ENCODE results near the gene CELSR3.

CELSR3 gene

DNA sequence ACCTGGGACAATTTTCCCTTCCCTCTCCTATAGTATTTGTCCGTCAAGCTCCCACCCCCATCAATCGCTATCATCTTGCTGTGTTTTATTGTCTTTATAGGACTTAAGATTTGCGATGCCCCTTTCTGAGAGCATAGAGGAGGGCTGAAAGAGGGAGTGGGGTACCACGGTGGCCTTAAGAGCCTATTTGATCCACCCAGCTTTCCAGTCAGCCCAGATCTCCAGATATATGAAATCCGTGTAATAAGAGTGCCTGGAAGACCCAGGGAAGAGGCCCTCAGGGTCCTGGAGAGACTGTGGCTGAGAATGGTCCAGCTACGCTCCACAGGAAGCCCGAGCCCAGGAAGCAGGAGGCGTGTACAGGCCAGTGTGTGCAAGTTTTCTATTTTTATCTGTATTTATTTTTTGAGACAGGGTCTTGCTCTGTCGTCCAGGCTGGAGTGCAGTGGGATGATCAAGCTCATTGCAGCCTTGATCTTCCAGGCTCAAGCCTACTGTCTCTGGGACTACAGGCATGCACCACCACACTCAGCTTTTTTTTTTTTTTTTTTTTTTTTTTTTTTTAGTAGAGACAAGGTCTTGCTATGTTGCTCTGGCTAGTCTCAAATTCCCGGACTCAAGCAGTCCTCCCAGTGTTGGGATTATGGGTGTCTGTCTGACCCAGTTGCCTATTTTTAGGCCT is 24.0 kb upstream of the CELSR3 start:
- DNase-seq, result no peak

DNA sequence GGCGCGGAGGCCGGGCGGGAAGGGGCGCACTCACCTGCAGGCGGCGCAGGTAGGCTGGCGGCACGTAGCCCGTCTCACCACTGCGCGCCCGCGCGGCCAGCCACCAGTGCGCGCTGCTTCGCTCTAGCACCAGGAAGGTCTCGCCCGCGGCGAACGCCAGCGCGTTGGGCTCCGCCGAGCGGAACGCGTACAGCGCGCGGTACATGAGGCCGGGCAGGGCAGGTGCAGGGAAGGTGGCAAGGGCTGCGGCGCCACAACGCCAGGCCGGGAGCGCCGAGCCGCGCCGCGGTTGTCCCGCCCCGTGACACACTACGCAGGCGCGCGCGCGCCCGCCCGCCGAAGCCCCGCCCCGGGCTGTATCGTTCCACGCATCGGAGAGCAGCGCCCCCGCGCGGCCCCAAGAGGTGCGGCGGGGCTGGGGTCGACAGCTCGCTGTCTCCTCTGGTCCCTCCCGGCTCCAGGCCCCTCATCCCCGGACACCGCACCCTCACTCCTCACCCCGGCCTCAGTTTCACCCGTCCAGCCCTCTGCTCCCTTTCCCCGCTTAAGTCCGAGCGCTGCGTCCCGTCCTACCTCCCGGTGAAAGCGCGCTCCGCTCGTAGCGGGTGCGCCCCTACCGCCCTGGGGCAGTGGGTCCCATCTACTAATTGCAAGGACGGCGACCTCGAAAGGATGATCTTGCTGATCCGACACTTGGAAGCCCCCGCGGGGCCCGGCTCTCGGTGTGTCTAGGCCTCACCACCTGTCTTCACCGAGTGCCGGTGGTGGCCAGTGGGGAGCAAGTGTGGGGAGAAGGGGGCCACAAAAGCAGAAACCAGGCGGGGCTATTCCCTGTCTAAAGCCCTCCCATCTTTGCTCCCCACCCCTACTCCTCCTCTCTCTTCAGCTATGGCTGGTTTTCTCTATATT is 23.2 kb upstream of the CELSR3 start, which contains the start of gene NCKIPSD:
Gene NCKIPSD (minus strand): TSS at position 313 of the 909 bp plus-strand sequence. CDS start 108 bp downstream, at position 205.
- DNase-seq, result peak; percentile 77

DNA sequence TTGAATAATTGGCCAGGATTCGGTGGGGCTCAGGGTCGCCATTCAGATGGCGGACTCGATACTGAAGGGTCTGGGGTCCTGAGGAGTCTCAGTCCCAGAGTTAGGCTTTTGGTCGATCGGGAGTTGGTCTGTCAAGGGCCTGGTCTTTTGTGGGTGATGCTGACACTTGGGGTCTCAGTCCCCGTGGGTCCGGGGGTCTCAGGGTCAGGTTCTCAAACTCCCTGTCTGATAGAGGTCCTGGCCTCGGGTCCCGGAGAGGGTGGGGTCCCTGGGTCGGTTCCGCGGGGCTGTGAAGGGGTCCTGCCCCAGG is 22.6 kb upstream of the CELSR3 start:
- DNase-seq, result no peak

DNA sequence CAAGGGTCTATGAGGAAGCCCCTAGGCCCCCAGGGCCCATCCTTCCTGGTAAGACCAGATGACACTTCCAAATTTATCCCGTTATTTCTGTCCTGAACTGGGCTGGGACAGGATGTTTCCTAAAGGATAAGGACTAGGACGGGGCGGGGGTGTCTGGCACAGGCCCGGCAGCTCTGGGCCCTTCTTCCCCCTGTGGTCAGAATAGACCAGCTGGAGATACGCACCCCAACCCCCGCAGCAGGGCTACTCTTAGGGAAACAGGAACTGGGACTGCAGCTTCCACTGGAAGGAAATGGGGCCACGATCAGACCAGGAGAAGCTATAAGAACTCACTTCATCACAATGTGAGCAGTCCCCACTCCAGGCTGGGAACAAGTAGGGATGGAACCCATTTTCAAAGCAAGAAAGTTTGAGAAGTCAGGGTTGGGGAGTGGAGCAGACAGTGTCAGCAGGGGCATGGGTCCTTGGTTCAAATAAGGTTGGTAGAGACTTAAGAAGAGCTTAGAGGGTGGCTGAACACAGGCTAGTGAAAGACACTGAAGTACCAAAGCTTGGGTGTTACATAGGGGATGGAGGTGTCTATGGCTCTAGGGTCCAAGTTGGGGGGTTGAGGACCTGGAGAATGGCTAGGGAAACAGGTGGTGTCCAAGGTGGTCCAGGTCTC is 21.9 kb upstream of the CELSR3 start:
- no peak for DNase-seq

DNA sequence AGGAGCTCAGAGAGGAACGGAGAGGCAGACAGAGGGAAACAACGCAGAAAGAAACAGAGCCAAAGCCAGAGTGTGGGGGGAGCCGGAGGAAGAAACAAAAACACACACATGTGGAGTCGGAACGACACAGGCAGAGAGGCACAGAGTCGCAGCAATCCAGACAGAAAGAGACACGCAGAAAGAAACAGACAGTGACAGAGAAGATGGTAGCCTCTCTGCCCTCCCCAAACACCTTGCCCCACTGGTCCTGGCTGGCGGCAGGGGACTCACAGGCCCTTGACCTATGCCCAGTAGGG is 21.3 kb upstream of the CELSR3 start:
- no peak for DNase-seq

DNA sequence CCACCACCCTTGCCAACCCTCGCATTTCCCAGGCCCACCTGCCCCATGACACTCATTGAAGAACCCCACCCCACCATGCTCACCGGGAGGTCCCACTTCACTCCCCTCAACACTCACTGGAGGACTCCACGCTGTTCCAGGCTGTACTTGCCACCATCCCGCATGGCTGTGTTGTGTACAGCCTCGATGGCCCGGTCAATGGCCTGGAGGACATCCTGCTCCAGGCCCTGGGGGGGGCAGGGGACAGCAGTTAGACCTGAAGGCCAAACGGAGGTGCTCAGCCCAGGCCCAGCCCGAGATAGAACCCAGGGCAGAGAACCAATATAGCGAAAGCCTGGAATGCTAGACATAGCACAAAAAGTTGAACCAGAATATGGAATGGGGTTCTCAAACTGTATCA is 20.1 kb upstream of the CELSR3 start:
- DNase-seq, result no peak

DNA sequence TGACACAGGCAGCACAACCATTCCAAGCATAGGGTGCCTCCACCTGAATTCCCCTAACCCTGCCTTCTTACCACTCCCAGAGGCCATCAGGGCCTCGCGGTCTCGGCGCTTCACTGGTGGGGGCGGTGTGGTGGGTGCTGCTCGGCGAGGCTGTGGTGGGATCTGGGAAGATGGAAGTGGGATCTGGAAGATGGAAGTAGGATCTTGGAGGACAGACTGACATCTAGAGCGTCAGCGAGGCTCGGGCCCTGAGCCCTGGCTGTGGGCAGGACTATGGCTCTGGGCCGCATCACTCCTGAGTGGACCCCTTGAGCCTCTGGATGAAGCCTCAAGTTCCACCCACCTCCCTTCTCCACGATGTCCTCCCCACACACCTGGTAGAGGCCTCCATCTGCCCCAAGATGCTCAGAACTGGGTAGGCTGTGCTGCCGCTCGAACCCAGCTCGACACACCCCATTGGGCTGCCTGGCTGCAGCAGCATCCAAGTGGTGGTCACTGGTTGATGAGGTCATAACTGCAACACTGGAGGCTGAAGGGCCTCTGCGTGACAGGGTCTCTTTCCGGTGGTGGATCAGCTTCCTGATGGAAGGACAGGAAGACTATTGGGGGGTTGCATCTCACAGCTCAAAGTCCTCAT is 19.4 kb upstream of the CELSR3 start:
- no peak for DNase-seq

DNA sequence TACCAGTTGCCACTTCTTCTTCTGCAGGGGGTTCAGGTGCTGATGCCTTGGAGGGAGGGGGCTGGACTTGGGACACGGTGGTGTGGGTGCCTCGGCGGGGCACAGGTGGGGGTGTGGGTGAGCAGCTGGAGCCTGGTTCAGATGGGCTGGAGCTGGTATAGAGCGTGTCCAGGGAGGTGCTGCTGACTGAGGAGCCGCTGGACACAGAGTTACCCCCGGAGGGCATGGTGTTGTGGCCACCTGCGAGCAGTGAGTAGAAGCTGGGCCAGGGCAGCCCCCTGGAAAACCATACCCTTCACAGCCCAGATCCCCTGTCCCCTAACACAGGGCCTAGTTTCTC is 18.8 kb upstream of the CELSR3 start:
- no peak for DNase-seq

DNA sequence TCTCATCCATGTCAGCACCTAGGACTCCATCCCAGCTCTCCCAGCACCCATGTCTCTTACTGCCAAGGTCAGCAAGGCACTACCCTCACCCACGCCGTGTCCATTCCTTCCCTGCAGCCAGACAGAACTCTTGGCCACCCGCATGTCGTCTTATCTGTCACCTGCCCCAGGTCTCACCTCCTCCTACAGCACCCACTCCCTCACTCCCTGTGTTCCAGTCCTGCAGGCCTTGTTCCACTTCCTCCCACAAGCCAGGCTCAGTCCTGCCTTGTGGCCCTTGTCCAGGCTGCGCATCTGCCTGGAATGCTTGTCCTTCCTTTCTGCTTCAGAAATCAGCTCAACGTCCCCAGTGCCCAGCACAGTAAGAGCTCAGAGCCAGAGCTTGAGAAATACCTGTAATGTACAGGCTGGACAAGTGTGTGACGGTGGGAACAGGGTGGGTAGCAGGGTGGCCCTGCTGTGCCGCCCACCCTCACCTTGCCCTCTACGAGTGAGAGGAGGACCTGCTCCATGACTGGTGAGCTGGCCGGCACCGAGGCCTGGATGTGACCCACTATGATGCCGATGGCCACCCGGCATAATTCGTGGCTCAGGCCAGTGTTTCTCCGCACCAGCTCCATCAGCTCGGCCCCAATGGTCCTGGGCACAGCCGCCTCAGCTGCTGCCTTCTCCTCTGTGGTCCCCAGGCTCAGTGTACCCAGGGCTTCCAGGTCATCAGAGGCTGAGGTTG is 18.3 kb upstream of the CELSR3 start:
- no peak for DNase-seq

DNA sequence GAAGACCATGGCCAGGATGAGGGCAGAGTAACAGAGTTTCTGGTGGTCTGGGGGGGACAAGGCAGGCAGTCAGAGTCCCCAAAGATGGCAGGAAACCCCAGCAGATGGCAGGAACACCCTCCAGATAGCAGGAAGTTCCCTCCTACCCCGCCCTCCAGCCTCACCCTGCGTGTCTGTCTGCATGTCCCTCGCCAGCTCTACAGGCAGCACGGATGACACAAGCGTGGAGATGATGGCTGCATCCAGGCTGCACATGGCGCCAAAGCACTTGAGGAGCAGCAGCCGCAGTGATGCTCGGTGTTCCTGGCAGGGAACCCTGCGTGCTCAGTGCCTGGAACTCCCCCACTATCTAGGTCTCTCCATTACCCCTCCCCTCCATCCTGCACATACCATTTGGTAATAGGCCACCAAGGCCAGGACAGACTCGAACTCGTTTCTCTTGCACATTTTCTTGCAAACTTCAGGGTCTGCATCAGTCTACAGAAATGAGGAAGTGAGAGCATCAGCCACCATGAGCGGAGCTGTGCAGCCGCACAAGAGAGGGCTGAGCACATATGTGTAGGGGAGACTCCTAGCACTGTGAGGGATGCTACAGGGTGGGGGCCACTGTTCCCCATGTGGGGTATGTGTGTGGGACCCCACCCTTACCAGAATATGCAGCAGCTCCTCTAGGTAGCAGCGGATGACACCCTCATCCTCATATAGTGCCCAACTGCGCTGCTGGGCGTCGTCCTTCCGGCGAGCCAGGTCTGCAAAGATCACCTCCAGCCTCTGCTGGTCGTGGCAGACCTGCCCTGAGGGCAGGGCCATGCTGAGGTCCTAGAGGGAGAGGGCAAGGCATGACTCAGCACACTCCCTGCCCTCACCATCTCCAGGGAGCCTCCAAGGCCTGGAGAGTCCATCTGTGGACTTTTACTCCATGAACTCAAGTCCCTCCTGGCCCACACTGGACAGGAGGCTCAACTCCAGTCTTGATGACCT is 17.0 kb upstream of the CELSR3 start:
- DNase-seq, result no peak

DNA sequence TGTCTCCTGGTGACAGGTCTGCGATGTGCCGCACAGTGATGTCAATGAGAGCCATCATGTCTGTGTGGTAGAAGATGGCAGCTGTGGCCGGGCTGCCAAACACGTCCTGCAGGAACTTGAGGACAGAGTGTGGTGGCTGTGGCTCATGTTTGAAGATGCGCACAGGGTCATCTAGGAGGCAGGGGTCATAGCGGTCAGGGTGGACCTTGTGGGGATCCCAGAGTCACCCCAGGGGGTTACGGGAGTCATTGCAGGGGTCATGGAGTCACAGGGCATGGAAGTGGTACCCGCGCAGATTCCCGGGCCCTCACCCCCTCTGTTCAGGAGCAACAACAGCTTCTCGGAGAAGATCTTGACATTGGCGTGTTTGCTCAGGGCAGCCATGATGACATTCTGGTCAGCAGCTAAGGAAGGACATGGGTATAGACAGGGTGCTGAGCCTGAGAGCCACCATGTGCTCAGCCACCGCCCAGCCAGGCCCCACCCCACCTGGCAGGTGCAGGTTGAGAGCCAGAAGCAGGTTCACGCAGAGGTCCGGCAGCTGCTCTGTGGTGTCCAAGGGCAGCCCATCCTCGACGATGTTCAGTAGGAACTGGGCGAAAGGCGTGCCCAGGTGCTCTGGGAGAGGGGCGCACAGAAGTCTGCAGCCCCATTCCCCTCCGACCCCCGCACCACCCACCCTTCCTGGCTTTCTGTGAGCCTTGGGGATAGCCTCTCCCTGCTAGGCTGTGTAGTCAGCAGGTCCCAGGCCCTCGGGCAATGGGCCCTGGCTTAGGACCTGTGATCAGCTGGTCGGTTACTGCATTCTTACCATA is 16.1 kb upstream of the CELSR3 start:
- no peak for DNase-seq

DNA sequence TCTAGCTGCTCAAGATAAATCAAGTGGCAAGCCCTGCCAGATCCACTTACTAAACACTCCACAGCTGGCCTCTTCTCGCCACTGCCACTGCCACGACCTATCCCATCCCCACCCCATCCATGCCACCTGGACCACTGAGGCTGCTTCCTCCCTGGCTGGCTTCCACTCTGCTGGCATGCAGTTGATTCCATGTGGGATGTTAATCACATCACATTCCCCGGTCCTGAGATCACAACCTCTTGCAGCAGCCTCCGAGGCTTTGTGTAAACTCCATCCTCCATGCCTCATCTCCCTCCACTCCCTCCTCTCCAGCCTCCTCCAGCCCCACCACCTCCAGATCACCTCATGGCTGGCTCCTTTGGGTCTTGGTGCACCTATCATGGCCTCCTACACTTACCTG is 15.4 kb upstream of the CELSR3 start:
- DNase-seq, result no peak

DNA sequence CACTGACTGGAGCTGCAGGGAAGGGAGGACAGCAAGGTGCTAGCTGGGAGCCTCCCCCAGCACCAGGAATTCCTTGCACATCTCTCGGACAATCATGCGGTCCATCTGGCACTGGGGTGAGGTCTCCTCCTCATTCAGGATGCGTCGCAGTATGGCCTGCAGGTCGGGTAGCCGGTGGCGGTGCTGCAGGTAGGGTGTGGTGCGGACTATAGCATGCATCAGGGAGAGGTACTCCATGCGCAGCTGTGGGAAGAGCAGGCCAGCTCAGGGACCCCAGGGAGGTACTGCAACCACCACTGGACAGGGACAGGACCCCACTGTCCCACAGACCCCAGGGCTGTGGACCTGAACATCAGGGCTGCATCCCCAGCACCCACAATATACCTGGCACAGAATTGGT is 11.8 kb upstream of the CELSR3 start:
- no peak for DNase-seq

DNA sequence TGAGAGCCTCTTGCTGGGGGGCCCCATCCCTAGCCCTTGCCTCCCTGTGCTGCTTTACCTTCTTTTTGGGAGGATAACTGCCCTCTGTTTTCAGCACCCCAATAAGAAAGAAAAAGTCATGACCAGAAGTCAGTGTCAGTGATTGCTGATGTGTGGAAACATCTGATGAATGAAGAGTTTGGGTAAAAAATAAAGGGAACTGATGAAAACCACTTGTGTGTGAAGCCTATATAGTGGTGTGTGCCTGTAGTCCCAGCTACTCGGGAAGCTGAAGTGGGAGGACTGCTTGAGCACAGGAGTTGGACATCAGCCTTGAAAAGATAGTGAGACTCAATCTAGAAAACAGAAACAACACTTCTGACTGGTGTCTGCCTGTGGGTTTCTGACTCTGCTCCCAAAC is 9.8 kb upstream of the CELSR3 start:
- DNase-seq, result no peak

DNA sequence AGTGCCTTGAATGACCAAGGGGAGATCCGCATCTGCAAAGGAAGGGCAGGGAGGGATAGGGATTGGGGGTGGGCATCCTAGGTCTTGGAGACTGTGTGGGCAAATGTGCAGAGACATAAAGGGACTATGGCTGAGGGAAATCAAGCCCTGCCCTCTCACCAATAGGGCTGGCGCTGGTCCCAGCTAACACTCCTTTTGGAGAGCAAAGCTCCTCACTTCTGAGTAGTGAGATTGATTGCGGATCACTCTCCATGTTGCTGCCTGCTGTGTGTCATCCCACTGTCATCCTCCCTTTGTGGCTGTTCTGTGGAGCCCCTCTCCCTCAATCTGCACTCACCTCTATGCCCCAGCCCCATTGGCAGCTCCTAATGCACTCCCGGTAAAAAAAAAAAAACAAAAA is 2.2 kb upstream of the CELSR3 start:
- DNase-seq, result no peak

DNA sequence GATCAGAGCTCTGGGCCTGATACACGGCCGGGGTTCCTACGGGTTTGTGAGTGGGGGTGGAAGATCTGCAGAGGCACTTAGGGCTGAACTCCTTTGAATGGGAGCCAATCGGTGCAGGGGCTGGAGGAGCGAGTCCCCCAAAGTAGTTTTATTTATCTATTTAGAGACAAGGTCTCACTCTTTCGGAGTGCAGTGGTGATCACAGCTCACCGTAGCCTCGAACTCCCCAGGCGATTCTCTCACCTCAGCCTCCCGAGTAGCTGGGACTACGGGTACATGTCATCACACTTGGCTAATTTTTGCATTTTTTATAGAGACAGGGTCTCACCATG is 1.6 kb upstream of the CELSR3 start:
- no peak for DNase-seq

DNA sequence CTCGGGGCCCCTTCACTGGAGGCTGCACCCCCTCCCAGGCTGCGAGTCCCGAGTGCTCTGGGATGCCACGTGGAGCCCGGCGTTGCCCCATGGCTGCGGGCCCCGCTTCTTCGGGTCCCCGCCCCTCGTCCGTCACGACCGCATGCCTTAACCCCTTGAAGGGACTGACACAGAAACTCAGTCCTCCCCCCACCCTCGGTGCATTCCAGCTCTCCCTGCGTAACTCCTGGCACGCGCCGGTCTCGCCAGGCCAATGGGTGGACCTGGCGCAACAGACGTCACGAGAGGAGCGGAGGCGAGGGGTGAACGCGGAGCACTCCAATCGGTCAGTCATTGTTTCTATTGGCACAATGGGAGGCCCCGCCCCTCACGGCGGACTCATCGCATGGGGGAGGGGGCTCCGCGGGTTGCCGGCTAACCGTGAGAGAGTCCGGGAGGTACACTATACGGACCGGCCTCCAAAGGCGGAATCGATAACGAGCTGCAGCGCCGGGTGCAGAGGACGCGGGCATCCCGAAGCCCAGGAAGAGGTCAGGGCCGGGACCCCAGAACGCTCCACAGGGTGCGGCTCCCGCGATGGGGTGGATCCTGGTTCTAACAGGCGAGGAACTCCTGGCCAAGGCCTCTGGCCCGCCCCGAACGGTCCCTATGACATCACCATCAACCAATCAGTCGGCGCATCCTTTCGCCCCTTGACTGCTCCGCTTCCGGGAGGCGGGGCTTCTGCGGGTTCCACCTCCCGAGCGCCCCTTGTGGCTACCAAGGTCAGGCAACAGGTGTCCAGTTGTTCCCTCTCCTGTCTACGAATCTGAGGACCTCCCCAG is 1.0 kb upstream of the CELSR3 start:
- peak; percentile 94 for DNase-seq

DNA sequence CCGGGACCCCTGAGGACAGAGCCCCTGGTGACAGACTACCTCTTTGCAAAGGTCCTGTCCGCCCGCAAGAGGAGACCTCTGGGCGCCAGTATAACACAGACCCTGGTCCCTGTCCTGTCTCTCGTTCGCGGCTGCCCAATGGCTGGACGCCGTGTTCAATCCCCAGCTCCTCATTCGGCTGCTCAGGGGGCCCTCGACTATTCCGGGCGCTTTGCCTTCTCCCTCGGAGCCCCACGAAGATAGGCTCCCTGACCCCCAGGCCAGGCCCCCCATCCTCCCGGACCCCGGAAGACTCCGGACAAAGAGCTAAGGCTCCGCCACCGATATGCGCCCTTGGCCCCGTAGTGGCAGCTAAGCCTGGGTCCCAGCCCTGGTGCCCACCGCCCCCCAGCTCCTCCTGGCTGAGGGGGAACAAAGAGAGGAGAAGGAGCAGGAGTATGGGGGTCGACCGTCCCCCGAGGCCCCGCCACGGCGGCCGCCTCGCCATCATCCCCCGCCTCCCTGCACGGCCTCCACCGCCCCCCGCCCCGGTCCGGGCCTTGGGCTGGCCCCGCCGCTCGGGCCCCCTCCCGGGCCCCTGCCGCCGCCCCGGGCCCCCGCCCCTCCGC is 437 bp downstream of the CELSR3 start:
- no peak for DNase-seq

DNA sequence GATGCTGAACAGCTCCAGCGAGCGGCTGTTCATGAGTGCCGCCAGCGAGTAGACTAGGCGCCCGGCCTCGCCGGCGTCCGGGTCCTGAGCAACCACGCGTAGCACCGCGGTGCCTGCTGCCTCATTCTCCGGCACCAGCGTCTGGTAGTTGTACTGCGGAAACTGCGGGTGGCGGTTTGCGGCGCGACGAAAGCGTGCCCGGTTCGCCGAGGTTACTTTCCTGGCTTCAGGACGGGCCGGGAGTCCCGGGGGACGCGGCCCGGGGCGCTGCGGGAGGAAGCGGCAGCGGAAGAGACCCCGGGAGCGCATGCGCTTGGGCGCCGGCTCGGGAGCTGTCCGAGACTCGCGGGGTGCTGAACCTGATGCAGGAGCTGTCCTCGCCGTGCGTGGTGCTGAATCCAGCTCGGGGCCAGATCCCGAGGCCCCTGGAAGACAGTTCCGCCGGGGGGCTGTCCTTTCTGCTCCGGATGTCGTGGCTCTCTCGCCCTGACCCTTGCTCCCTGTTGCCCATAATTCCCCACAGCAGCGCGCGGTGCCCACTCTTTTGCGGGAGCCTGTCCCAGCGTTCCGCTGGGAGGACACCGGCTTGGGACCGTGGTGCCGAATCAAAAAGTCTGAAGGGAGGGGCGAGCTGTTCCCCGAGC is 1.1 kb downstream of the CELSR3 start:
- DNase-seq, result peak; percentile 29

Data from fibroblast of skin of right quadriceps (primary cell).